Glomerular visceral epithelial cell (primary cell): ENCODE results near the gene FAM174C.
A peak's percentile ranks its signal among the peaks of the same experiment; 100 is the strongest.
"Not testable (repeated sequence)": the region's sequence is repeated elsewhere in the genome, so short reads cannot be mapped to it uniquely, and the experiment has no call there.

Experiments
- DNase-seq: peaks from one replicate; pipeline ENCODE4 v3.0.0-alpha.2; 2016; ENCODE audit errors: extremely low spot score

The FAM174C gene

DNA sequence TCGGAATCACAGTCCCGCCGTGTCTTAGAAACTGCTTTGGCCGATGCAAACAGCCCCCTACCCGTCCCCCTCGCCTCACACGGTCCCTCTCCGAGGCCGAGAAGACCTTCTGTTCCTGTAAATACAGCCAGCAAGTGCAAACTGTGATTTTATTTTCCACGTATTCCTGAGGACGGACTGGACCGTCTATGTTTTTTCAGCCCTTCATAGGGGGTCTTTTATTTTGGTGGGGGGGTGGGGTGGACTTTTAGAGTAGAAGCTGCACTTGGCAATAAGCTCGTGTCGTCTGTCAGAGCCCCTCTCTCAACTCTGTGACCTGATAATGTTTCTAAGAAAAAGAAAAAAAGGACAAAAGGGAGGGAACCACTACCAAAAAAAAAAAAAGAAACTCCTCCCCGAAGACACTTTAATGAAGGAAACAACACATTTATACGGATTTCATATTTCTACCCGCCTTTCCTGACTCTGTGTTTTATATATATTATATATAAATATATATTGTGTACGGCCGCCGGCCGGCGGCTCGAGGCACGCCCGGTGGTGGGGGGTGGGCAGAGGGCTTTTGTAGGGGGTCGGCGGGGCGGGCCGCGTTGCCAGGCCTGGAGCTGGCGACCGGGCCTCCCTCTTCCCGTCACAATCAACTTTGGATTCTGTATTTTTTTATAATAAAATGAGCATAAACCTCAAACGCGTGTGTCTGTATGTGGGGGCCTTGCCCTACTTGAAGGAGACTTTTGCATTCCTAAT, 25.6 kb downstream of the FAM174C start:
- no peak for DNase-seq

DNA sequence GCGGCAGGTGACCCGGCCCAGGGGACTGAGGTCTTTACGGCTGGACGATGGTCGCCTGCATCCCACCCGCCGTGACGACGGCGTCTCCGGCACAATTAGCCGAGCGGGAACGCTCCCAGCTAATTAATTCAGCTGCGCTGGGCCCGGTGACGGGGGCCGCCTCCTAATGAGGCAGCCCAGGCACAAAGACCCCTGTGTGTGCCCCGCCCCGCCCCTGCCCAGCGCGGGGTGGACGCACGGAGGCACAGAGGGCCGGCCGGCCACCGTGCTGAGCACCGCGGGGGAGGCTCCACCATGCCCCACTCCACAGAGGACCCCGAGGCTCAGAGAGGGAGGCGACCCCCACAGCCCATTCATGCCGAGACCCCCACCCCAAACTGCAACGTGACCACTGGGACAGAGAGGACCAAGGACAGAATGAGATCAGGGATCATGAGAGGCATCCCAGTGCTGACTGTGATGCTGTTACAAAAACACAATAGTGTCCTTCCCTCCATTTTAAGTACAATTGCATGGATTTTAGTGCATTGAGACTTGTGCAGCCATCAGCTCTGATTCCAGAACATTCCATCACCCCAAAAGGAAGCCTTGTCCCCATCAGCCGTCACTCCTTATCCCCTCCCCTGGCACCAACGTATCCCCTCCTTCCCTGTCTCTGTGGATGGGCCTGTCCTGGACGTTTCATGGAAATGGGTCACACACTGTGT, 27.4 kb downstream of the FAM174C start:
- DNase-seq = no peak

DNA sequence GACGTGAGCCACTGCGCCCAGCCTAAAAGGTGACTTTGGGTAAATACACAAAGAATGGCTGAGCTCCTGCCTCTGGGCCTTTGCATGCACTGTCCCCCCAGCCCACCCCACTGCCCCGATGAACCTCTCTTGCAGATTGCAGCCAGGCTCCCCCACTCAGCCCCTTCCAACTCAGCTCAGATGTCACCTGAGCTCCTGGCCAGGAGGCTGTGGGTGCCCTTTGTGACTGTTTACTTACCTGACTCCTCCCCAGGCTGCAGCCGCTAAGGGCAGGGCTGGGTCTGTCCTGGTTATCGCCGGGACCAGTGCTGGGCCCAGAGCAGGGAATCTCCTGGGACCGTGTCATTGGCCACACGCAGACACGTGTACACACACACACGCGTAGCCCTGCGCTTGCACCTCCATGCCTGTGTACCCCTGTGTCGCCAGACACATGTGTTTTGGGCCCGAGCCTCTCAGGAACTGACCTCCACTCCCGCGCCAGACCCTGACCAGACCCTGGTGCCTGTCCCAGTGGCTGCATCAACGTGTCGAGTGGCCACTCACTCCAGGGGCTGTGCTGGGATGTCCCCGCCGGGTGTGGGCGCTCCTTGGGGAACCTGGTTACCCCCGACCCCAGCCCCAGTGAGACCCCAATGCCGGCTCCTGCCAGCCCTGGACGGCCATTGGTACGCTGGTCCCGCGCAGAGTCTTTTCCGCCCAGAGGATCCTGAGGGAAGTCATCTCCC, 29.0 kb downstream of the FAM174C start:
- DNase-seq = no peak

DNA sequence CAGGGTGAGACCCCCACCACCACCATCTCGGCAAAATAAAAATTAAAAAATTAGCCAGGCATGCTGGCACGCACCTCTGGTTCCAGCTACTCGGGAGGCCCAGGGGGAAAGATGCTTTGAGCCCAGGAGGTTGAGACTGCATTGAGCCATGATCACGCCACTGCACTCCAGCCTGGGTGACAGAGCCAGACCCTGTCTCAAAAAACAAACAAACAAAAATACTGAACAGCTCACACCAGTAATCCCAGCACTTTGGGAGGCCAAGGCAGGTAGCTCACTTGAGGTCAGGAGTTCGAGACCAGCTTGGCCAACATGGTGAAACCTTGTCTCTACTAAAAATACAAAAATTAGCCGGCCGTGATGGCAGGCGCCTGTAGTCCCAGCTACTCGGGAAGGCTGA, 30.0 kb downstream of the FAM174C start:
- not testable (repeated sequence) for DNase-seq

DNA sequence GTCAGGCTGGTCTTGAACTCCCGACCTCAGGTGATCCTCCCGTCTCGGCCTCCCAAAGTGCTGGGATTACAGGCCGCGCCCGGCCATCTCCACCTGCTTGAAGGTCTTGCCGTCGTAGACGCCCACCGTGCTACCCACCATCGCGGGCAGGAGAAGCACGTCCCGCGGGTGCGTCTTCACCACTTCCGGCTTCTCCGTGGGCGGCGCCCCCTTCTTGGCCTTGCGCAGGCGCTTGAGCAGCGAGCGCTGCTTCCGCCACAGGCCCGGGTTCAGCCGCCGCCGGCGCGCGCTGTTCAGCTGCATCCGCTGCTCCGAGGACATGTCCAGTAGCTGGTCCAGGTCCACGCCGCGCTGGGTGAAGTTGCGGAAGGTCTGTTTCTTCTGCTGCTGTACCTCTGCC, 32.0 kb downstream of the FAM174C start:
- no peak for DNase-seq

DNA sequence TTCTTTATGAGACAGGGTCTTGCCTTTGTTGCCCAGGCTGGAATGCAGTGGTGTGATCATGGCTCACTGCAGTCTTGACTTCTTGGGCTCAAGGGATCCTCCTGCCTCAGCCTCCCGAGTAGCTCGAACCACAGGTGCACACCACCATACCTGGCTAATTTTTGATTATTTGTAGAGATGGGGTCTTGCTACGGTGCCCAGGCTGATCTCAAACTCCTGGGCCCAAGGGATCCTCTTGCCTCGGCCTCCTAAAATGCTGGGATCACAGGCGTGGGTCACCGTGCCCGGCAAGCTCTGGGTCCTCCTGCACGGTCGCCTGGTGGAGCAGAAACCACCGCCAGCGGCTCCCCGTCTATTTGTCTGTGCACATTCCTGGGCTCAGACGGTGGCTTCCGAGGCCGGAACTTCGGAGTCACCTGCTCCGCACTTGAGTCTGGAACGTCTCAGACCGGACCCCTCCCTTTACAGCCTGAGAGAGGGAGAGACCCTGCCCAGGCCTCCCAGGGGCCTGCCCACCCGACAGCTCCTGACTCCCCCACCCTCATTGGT, 32.5 kb downstream of the FAM174C start:
- DNase-seq = no peak

DNA sequence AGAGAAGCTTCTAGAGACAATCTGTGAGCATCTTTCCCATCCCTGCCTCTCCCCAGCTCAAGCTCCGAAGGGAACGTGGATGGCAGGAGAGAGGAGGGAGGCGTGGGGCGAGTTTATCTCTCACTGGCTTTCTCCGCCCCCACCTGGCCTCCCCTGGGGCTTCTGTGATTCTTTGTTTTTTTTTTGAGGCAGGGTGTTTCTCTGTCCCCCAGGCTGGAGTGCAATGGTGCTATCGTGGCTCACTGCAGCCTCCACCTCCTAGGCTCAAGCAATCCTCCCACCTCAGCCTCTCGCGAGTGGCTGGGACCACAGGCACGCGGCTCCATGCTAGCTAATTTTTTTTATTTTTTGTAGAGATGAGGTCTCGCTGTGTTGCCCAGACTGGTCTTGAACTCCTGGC, 33.4 kb downstream of the FAM174C start:
- DNase-seq = no peak

DNA sequence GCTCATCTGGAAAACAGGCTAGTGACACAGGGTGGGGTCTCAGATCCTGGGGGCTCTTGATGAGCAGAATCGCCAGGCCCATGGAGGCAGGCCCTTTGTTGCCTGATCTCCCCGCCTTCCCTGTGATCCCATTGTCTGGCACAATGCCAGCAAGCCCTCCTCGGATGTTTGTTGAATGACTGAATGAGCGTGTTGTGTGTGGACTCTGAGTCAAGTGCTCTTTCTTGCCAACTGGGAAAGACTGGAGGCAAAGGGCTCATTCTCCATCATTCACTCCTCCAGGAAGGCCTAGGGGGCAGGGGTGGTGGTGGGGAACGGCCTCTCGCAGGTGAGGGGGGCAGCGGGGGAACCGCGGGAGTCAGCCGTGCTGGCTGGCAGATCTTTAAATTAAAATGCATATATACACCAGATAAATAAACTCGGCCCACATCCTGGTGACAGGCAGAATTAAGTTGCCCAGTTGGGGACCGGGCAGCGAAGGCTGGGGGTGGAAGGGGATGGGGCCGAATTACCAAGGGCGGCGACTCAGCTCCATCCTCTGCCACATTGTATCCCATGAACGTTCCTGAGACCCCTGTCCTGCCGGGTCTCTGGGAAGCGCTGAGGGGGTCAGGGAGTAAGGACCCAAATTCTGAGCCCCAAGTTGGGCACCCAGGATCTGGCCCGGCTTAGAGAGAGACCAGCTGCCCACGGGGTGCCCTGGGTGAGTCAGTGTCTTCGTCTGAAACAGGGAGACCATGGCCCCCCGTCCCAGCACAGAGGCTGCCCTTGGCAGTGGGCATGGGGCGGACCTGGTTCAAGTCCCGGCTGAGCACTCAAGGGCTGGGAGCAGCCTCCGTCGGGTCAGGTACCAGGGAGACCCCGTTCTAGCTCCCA, 34.9 kb downstream of the FAM174C start:
- DNase-seq = no peak

DNA sequence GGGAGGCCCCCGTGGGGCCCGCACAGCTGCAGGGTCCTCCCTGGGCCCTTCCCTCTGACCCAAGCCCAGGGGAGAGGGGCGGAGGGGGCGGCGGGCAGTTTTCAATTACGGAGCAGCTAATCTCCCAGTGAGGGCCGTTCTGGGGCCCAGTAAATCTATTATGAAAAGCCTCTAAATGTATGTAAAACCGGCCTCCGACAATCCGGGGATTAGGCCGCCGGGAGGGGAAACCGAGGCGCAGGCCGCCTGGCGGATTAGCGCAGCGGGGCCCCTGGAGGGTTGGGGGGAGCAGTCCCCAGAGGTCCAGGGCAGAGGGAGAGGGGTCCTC, 35.5 kb downstream of the FAM174C start:
- no peak for DNase-seq

DNA sequence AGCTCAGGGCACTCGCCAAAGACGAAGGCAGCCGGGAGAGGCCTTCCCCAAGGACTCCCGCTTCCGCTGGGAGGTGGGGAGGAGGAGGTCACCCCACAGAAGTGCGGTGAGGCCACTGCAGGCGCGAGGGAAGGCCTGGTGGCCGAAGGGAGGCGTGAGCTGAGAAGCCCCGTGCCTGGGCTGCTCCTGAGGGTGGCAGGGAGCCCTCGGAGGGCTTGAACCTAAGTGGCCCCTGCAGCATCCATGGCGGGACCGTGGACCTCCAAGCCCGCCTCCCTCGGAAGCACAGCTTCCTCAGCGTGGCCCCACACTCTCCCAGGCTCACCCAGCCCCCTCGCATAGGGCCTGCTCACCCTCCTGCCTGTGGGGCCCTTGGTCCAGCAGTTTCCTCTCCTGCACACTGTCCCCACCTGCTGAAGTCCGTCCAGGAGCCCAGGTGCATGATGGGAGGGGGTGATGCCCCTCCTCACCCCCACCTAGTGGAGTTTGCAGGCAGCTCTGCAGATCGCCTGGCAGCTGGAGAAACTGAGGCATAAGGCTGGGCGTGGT, 36.3 kb downstream of the FAM174C start:
- DNase-seq = no peak

DNA sequence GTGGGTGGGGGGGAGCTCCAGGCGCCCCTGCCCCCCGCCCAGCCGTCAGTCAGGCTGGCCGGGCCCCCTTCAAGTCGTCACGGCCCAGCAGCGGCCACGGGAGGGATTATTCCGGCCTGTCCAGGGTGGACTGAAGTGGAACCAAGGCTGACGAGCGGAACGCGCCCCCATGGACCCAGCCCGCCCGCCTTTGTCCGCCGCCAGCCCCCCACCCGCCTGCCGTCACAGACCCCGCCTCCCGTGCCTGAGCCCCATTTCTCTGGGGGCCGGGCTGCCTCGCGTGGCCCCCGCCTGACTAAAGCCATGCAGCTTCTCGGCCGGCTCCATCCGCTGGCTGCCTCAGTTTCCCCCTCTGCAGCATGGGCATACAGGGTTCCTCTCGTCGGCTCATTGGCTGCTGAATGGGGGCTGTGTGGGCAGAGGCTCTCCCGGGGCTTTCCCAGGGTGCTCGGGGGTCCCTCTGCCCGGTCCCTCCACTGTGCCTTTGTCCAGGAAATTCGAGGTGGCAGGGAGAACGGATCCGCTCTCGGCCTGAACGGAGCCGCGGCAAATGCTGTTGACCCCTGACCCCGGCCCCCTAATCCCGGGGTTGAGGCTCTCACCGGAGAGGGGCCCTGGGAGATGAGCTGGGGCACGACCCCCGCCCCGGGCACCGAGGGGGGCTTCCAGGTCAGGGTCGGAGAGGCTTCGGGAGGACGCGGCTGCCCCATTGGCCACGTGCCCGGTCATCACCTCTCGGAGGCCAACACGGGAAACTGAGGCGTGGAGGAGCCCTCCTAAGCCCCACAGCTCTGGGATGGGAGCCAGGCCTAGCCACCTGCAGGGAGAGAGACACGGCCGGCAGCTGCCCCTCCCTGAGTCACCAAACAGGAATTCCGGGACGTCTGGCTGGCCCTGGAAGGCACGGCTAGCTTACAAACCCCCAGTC, 37.7 kb downstream of the FAM174C start:
- peak; percentile 89 for DNase-seq

DNA sequence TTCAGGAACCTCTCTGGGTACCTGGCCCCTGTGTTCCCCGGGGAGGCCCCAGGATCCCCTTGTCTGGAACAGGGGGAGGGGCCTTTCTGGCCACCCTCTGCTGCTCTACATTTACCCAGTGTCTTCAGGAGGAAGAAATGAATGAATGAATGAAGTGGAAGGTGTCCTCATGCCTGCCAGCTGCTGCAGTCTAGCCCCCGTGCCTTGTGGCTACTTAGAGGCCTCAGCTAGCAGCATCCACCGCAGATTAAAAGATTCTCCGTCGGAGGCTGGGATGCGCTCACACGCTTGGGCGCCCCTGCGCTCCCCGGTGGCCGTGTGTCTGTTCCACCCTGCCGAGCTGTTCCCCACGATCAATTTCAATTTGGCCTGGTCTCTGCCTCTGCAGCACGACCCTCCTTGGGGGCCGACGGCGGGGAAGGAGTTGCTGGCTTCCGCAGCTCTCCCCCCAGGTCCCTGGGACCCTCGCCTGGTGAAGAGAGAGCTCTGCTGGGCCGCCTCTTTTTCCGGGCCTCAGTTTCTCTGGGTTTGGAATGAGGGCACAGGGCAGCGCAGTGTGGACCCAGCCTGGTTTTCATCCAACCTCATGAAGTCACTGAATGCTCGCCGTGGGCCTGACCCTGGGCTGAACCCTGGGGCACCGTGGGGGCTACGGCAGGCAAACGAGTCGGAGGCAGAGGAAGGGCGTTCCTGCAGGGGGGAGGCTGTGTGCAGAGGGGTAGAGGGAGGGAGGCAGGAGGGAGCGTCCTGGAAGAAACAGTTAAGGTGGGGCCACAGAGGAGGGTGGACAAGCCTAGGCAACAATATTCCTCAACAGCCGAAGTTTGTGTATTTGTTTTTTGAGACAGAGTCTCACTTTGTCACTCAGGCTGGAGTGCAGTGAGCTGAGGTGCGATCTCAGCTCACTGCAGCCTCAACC, 38.6 kb downstream of the FAM174C start:
- DNase-seq = peak; percentile 77

DNA sequence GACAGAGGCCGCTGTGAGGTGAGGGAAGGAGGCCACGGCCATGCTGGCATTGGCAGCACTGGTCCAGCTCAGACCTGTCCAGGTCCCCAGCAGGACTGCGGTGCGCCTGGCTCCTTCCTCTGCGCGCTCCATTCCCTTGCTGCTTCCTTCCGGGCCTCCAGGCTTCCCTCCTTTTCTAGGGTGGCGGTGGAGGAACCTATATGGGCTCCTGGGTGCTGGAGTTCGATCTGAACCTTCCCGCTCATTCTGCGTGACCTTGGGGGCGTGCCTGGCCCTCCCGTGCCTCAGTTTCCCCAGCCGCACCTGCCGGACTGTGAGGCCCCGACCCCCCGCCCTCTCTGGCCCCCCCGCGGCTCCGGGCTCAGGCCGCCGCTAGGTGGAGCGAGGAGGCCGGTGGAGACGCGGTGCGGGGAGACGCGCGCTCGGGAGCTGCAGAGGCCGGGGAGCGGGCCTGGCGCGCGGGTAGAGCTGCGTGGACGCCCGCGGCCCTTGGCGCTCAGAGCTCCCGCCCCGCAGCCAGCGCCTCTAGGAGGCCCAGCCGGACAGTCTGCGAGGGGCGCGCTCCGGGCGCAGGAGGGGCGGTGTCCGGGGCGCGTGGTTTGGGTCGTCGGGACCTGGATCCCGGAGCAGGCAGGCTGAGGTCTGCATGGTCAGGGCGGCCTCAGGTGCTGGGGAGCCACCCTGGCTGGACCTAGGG, 40.3 kb downstream of the FAM174C start:
- DNase-seq = peak; percentile 46

DNA sequence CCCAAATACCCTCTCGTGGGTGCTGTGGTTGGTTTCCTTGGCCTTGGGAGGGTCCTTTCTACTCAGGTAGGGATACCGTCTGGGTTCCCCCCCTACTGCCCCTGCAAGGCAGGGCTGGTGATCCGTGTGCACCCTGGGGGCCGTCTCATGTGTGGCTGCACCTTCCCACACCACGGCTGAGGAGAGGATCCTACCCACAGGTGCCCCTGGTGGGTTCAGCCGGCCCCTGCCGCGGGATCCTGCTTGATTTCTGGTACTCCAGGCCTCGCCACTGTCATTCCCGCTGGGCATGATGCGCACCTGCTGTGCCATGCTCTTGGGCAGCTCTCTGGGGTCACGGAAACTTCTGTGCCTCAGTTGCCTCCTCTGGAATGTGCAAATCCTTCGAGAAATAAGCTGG, 41.1 kb downstream of the FAM174C start:
- DNase-seq = no peak

DNA sequence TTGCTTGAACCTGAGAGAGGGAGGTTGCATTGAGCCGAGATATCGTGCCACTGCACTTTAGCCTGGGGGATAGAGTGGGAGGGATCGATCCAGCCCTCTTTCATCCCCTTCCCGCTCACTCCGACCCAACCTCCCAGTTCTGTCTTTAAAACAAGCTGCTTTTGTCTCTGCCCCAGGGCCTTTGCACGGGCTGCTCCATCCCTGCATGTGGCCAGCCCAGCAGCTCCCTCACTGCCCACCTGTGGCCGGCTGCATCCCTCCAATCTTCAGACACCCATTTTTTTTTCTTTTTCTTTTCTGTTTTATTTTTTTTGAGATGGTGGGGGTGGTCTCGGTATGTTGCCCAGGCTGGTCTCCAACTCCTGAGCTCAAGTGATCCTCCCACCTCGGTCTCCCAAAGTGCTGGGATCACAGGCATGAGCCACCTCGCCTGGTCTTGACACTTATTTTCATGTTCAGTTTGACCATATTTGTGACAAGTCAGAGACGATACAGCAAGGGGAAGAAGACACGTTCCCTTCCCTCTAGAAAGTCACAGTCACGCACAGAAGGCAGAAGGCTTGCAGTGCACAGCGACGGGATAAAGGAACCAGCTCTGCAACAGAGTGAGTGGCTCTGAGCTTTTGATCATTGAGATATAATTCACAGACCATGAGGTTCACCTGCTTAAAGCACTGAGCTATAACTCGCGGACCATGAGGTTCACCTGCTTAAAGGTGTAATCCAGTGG, 42.1 kb downstream of the FAM174C start:
- DNase-seq = no peak

DNA sequence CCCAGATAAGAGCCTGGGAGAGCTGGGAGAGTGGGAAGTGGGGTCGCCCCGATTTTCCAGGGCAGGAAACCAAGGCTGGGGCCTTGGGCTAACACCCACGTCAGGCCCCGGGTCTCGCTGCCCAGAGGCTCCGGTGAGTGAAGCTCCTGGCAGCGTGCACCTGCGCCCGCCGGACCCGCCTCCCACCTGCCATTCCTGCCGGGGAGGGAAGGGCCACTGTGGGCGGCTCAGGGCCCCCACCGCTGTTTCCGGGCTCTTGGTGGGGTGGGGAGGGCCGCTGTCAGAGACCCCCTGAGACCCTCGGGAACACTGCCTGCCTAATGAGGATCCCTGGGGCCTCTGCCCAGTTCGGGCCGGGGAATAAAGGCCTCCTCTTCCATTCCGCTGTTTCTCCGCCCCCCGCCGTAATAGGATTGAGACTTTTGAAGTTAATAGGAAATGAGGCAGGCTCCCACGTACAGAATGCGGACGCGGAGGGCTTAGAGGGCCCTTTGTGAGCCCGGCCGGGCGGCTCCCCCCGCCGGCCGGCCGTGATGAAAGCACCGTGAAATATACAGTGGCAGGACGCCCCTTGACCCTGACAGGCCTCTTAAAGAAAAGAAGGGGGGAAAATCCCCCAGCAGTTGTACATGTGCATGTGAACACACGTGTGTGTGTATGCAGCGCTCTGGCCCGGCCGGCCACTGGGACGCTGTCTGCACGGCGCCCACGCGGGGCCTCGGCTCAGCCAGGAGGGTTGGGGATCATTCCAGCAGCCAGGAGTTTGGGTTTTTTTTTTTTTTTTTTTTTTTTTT, 43.5 kb downstream of the FAM174C start:
- DNase-seq = no peak

DNA sequence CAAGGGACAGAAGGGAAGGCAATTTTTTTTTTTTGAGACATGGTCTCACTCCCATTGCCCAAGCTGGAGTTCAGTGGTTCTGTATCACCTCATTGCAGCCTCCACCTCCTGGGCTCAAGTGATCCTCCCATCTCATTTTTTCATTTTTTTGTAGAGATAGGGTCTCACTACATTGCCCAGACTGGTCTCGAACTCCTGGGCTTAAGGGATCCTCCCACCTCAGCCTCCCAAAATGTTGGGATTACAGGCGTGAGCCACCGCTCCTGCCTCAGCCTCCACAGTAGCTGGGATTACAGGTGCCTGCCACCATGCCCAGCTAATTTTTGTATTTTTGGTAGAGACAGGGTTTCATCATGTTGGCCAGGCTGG, 44.9 kb downstream of the FAM174C start:
- not testable (repeated sequence) for DNase-seq
